ENCODE measurements around the gene SERPINA1.
"Not testable (repeated sequence)": the region's sequence is repeated elsewhere in the genome, so short reads cannot be mapped to it uniquely, and the experiment has no call there.

The SERPINA1 gene

DNA sequence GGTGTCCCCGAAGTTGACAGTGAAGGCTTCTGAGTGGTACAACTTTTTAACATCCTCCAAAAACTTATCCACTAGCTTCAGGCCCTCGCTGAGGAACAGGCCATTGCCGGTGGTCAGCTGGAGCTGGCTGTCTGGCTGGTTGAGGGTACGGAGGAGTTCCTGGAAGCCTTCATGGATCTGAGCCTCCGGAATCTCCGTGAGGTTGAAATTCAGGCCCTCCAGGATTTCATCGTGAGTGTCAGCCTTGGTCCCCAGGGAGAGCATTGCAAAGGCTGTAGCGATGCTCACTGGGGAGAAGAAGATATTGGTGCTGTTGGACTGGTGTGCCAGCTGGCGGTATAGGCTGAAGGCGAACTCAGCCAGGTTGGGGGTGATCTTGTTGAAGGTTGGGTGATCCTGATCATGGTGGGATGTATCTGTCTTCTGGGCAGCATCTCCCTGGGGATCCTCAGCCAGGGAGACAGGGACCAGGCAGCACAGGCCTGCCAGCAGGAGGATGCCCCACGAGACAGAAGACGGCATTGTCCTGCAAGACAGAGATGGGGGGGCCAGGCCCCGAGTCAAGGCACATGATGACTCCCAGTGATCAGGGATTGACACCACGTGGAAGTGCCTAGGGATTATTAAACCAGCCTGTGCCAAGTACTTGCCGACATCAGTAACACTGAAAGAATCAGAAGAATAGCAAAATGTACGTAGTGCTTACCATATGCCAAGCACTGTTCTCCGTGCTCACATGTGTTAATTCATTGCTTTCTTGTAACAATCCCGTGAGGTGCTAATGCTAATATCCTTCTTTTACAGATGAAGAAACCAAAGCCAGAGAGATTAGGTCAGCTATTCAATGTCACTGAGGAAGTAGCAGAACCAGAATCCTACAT, 5.4 kb downstream of the SERPINA1 start:
- DNase-seq = no peak

DNA sequence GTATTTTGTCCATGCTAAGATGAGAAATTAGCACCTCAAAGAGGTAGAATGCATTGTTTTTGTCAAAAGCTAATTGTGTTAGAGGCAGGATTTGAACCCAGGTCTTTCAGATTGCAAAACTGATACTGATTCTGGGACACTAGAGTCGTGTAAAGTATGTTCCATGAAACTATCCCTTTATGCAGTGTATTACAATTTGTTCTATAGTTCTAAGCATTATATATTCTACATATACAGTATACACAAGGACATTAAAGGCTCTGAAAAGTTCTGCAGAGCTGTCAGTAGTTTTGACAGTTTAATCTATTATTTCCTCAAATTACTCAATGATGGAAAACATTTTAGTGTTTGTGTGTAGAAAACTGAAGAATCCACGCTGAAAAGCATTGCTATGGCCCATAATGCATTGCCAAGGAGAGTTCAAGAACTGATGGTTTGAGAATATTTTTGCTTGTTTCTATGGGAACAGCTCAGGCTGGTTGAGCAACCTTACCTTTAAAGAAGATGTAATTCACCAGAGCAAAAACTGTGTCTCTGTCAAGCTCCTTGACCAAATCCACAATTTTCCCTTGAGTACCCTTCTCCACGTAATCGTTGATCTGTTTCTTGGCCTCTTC, 6.2 kb downstream of the SERPINA1 start:
- no peak for DNase-seq

DNA sequence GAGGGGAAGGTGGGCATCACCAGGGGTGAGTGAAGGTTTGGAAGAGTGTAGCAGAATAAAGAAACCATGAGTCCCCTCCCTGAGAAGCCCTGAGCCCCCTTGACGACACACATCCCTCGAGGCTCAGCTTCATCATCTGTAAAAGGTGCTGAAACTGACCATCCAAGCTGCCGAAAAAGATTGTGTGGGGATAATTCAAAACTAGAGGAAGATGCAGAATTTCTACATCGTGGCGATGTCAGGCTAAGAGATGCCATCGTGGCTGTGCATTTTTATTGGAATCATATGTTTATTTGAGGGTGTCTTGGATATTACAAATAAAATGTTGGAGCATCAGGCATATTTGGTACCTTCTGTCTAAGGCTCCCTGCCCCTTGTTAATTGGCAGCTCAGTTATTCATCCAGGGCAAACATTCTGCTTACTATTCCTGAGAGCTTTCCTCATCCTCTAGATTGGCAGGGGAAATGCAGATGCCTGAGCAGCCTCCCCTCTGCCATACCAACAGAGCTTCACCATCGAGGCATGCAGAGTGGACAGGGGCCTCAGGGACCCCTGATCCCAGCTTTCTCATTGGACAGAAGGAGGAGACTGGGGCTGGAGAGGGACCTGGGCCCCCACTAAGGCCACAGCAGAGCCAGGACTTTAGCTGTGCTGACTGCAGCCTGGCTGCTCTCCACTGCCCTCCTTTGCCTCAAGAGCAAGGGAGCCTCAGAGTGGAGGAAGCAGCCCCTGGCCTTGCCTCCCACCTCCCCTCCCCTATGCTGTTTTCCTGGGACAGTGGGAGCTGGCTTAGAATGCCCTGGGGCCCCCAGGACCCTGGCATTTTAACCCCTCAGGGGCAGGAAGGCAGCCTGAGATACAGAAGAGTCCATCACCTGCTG, 7.0 kb downstream of the SERPINA1 start:
- no peak for DNase-seq

DNA sequence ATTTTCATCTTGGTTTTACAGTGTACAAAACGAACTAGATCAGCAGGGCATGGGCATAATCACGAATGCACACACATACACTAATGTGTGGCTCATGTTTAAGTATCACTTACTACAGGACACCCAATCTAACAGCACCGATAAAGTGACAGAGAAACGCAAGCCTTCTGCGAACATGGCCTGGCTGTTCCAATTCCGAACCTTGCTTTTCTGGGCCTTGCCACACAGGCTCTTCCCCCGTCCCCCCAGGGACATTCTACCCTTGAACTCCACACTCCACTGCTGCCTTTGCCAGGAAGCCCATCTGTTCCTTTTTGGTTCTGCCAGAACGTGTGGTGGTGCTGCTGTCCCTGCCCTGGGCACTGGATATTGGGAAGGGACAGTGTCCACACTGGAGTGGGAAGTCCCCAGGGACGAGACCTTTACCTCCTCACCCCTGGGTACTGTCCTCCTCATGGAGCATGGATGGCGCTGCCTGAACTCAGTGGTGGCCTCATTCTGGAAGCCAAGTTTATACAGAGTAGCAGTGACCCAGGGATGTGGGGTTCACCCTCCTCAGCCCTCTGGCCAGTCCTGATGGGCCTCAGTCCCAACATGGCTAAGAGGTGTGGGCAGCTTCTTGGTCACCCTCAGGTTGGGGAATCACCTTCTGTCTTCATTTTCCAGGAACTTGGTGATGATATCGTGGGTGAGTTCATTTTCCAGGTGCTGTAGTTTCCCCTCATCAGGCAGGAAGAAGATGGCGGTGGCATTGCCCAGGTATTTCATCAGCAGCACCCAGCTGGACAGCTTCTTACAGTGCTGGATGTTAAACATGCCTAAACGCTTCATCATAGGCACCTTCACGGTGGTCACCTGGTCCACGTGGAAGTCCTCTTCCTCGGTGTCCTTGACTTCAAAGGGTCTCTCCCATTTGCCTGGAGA, 7.9 kb downstream of the SERPINA1 start:
- DNase-seq = peak in 1 of 2 experiments; percentile 11

DNA sequence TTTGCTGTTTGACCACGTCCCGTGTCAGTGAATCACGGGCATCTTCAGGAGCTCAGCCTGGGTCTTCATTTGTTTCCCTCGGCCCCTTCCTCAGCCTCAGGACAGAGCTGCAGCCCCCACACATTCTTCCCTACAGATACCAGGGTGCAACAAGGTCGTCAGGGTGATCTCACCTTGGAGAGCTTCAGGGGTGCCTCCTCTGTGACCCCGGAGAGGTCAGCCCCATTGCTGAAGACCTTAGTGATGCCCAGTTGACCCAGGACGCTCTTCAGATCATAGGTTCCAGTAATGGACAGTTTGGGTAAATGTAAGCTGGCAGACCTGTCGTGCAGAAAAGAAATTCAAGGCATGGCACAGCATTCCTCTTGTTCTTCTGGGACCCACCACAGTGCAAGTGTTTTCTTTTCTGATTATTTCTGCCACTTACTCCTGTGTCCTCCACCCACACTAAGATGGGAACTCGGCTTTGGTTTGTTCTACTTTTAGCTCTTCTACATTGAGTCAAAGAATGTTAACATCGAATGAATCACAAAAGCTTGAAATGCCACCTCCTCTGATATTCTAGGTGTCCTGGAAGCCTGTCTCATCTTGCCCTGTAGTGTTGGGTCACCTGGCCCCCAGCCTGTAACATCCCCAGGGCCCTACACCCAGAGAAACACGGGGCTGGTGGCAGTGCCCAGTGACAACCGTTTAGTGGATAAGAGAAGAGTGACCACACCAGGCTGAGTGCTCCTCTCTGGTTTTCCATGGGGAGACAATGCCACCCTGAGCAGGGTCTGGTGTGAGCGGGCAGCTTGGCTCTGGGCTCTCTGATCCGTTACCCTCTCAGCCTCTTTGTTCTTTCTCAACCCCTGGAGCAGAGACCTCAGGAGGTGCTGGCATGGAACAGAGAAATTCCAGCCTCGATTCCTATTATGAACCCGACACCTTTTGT, 8.8 kb downstream of the SERPINA1 start:
- no peak for DNase-seq

DNA sequence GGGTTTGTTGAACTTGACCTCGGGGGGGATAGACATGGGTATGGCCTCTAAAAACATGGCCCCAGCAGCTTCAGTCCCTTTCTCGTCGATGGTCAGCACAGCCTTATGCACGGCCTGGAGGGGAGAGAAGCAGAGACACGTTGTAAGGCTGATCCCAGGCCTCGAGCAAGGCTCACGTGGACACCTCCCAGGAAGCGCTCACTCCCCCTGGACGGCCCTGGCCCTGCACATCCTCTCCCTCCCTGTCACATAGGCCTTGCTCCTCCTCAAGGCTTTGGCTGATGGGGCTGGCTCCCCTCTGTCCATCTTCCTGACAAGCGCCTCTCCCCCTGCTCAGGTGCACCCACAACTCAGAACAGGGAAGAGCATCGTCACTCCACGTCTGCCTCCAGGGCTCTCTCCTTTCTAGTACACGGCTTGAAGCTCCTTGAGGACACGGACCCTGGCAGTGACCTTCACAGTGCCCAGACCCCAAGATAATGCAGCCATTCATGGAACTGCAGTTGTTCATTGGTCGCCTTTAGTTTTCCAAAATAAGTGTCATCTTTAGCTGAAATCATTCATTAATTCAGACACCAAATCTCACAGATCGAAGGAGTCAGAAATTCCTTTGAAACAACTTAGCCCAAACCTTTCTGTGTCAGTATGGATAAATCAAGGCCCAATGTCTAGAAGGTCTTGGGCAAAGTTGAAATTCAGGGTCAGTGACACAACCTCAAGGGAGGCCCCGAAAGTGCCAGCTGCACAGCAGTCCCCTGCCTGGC, 9.7 kb downstream of the SERPINA1 start:
- no peak for DNase-seq

DNA sequence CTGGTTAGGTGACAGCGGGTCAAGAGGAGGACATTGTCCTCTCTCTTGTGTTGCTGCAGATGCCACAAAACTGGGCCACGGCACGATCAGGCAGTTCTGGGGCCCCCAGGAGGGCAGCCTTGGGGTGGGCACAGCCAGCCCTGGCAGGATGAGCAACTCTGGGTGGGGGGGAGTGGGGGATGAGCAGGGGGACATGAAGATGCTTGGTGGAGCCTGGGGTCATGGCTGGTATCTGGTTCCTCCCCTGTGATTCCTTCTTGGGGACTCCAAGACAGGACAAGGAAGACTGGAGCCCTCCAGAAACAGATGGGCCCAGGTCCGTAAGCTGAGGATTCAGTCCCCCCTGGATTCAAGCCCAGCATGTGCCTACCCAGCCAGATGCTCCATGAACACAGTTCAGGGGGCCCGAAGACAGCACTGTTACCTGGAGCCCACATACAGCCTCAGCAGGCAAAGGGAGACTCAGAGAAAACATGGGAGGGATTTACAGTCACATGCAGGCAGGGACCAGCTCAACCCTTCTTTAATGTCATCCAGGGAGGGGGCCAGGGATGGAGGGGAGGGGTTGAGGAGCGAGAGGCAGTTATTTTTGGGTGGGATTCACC, 10.4 kb downstream of the SERPINA1 start:
- DNase-seq = no peak

DNA sequence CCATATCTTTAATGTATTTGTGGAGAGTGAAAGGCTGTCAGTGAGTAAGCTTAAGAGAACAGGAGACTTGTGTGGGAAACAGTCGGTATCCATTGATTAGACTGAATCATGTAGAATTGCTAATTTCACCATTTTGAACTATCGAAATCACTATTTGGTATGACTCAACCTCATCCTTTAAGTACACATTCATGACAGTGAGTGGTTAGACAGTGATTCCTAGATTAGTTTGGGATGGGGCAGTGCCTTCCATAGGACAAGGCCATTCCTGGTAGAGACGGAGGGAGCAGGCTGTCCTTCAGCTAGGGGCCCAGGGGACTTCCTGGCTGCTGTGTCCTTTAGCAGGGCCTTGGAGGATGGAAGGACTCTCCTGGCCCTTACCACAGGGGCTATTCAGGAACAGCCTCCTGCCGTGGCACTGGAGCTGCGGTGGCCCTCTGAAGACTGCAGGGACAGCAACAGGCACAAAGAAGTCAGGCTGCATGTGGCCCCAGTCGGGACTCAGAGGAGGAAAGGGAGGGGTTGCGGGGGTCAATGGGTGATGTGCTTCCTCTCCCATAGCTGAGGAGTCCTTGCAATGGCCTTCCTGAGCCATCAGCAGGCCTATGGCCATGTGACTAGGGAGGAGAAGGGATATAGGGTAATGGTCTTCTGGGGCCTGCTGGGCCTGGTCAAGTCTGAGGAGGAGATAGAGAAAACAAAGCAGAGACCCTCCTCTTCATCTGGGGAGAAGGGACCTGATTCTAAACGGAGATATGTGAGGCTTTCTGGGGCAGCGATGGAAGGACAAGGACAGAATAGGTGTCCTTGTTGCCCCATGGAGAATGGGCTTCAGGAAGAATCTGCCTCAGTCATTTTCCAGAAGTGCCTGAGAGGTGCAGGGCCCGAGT, 11.2 kb downstream of the SERPINA1 start:
- DNase-seq = no peak

DNA sequence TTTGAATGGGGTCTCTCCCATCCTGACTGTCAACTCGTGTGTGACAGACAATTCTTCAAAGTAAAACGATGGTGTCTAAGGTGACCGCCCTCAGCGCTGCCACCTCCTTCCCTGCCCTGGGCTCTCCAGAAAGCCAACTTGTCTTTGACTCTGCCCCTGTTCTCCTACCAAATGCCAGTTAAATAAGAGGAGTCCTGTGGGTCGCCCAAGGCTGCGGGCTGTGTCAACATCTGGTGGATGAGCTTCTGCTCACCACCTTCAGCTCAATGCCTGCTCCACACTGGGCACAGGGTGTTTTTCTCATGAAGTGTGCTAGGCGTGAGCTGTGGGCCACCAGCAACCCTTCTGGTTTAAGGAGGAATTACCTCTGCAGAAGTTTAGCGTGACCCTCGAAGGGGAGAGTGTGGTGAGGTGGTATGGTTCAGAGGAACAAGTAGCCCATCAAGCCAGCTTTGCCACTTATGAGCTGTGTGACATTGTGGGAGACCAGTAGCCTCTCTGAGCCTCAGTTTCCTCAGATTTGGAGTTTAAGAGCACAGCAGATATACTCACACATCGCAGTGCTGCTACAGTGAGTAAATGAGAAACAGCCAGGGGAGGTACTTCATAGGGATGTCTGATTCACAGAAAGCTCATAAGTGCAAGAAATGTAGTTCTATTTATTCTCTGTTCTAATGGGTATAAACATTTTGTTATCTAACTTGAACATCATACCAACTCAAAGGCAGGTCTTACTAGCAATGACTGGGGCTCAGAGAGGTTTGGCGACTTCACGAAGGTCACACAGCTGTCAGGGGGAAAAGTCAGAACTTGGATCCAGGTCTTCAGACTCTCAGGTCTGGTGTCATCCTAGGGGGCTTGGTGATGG, 12.1 kb downstream of the SERPINA1 start:
- DNase-seq = no peak

DNA sequence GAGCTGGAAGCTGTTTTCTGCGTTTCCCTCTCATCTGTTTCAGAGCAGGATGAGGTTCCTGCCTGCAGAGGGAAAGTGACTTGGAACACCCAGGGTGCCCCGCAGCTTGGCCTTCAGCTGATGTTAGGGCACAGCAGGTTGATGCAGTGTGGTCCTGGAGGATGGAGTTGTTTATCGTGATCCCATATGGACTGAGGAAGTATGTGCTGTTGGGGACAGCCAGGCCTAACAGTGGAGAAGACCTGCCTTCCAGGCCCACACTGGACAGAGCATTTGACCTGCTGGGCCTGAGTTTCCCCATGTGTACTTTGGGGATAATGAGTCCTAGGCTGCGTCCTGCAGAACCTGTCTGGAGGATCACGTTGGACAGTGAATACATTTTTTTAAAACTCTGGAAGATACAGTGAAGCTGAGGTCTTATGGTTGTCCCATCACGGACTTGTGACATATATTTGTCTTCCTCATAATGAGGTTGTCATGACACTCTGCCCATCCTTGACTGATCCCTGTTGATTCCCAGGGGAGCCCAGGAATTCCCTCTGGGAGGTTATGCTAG, 12.8 kb downstream of the SERPINA1 start:
- no peak for DNase-seq

DNA sequence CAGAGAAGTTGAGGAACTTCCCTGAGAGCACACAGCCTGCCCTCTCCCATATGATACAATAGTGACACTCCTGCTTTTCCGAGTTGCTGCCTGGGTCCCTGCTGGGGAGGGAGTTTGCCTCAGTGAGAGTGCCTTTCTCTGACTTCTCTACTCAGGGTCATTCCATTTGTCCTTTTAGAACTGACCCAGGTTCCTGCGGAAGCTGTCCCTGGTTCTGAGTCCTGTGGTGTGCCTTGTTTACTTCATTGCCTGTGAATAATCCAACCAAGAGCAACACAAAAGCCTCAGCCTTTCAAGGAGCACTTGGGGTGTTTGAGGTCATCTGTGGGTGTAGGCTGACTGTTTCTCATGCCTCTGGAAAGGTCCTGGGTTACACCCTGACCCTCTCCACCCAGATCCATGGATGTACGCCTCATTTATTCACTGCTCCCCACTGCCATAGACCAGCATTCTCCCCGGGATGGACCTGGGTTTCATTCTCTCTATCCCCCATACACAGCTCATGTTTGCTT, 13.6 kb downstream of the SERPINA1 start:
- DNase-seq = no peak

DNA sequence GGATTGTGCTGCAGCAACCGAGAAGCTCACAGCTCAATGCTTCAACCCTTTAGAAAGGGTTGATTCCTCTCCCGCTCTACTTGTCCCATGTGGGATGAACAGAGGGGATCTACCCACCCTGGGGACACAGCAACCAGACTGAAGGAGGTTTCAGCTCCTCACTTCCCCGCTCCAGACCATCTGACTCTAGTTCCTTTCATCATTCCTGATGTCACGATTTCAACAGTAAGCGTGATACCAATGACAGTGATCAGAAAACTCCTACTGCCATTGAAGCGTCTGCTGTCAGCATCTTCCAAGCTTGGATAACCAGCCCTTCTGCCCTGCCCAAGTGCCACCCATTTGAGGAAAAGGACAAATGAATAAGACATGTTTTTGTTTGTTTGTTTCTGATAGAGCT, 14.3 kb downstream of the SERPINA1 start:
- no peak for DNase-seq

DNA sequence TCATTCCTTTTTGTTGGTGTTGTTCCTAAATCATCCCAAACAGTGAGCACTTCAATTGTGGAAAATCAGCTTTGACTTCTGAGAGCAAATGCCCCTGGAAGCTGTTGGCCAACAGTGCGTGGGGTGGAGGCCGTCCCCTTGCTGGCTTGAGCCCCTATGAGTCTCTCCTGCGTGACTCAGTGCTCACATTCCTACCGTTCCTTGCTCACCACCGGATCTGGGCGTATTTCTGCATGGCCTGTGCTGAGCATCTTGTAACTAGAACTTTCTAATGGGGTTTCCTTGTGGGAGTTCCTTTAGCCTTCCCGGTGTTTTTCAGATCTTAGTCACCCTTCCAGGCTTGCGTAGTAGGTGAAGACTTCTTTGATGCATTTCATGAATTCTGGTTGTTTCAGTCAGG, 14.7 kb downstream of the SERPINA1 start:
- no peak for DNase-seq

DNA sequence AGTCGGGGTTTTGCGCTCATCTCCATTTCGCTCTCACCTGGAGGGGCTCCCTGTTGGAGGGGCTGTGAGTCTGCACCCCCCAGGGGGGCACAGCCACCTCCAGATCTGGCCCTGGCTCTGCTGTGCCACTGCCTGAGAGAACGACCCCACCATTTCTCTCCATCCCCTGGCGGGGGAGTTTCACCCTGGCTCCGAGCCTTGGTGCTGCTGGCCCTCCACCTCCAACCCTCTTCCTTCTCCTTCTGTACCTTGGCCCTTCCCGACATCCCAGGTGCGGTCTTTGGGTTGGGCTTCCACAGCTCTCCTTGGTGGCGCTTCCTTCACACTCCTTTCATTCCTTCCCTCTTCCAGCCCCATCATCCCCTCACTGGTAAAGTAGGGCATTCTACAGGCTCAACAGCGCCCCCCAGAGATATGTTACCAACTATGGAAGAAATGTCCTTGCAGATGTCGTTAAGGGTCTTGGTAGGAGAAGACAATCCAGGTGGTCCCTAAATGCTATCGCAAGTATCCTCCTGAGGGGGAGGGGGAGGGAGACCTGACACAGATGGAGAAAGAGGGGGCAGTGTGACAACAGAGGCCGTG, 16.3 kb downstream of the SERPINA1 start:
- no peak for DNase-seq

DNA sequence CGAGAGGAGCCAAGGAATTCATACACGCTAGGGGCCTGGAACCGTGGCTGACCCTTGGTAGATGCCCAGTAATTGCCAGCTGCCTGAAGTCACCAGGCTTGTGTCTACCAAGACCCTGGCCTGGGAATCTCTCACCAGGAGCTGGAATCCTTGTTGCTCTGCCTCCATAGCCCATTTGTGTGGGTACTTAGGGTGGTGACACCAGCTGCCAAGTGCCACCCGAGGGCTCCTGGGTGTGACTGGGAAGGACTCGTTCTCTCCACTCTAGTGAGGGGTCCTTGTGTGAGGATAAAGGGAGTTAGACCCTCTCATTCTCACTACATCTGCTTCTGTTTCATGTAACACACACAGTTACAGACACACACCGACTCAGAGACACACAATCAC, 17.9 kb downstream of the SERPINA1 start:
- no peak for DNase-seq

DNA sequence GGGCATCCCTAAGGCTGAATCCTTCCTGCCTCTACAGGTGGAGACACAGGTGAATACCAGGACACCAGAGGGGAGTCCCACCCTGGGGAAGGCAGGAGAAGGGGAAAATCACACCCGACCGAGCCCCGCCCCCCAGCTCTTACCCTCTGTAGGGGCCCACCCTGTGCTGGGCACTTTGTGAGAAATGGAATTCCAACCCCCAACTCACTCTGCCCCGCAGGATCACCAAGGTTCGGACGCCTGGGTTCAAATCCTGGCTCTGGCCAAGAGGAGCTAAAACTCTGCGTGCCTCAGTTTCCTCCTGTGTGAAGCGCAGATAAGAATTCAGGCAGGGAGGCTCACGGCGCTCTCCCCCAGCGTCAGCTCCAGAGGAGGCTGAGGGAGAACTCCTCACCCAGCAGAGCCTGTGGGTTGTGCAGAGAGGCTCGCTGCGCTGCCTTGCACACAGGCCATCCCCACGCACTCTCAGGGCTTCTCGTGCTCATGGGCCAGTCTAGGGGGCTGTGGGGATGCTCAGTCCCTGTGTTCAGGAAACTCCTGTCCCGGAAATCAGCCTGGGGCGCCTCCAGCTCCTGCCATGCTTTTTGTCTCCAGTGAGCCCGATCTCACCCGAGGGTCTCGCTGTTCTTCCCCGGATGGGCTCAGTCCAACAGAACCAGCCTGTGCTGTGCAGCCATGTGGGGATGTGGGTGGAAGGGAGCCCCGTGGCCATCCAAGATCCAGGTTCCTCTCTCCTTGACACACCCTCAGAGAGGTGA, 18.5 kb downstream of the SERPINA1 start:
- not testable (repeated sequence) for DNase-seq

Measured in NCI-H524 (cell line).